Measurements from ENCODE around the gene DGKD.

DNA sequence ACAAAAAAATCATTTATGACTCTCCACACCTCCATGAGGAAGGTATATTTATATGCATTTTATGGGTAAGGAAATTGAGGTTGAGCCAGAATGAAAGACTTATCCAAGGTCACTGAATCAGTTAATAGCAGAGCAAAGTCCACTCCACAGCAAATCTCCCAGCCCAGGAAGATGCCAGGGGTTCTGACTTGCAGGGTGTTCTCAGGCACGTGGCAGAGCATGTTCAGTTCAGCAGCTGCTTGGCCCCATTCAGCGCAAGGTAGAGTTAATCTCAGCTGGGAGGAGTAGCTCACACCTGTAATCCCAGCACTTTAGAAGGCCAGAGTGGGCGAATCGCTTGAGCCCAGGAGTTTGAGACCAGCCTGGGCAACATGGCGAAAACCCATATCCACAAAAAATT is 17.8 kb upstream of the DGKD start:
- TF ChIP-seq, protein P1, sequence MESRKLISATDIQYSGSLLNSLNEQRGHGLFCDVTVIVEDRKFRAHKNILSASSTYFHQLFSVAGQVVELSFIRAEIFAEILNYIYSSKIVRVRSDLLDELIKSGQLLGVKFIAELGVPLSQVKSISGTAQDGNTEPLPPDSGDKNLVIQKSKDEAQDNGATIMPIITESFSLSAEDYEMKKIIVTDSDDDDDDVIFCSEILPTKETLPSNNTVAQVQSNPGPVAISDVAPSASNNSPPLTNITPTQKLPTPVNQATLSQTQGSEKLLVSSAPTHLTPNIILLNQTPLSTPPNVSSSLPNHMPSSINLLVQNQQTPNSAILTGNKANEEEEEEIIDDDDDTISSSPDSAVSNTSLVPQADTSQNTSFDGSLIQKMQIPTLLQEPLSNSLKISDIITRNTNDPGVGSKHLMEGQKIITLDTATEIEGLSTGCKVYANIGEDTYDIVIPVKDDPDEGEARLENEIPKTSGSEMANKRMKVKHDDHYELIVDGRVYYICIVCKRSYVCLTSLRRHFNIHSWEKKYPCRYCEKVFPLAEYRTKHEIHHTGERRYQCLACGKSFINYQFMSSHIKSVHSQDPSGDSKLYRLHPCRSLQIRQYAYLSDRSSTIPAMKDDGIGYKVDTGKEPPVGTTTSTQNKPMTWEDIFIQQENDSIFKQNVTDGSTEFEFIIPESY (CRISPR knock-in tag; IDR thresholded peaks at IDR 0.05): no peak
- TF ChIP-seq, protein P2, sequence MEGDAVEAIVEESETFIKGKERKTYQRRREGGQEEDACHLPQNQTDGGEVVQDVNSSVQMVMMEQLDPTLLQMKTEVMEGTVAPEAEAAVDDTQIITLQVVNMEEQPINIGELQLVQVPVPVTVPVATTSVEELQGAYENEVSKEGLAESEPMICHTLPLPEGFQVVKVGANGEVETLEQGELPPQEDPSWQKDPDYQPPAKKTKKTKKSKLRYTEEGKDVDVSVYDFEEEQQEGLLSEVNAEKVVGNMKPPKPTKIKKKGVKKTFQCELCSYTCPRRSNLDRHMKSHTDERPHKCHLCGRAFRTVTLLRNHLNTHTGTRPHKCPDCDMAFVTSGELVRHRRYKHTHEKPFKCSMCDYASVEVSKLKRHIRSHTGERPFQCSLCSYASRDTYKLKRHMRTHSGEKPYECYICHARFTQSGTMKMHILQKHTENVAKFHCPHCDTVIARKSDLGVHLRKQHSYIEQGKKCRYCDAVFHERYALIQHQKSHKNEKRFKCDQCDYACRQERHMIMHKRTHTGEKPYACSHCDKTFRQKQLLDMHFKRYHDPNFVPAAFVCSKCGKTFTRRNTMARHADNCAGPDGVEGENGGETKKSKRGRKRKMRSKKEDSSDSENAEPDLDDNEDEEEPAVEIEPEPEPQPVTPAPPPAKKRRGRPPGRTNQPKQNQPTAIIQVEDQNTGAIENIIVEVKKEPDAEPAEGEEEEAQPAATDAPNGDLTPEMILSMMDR (IDR thresholded peaks at IDR 0.05 in 2 of 3, conservative IDR thresholded peaks at IDR 0.05 in 1 of 3; ENCODE audit: insufficient read depth in 2 of 3, low read depth in 1 of 3, low read length in 3 of 3): no peak
- no peak for TF ChIP-seq EZH2 (IDR thresholded peaks at IDR 0.05; ENCODE audit: borderline replicate concordance, low read depth, low read length)
- no peak for TF ChIP-seq NFIX (CRISPR knock-in tag; IDR thresholded peaks at IDR 0.05; ENCODE audit: low read depth)
- TF ChIP-seq ZNF133 (CRISPR knock-in tag; IDR thresholded peaks at IDR 0.05): no peak
